SW 1271 (cell line): Measurements from ENCODE around the gene CDH5.

ENCODE experiments used
- DNase-seq, 2 experiments: peaks; one replicate each; lab custom pipeline; 2025; lab: John Stamatoyannopoulos, UW

CDH5 gene

GRCh38 chr16:66353055-66353454 is 13.4 kb upstream of the CDH5 start:
- no peak for DNase-seq

GRCh38 chr16:66354034-66354909 is 12.2 kb upstream of the CDH5 start:
- DNase-seq: no peak

GRCh38 chr16:66355526-66355925 is 11.0 kb upstream of the CDH5 start:
- DNase-seq: no peak

- peak; percentile 49 to 76 for DNase-seq
Measured at GRCh38 chr16:66357523-66357928, 9.0 kb upstream of the CDH5 start.

GRCh38 chr16:66358231-66358630 is 8.3 kb upstream of the CDH5 start:
- no peak for DNase-seq

GRCh38 chr16:66359012-66359411 is 7.5 kb upstream of the CDH5 start:
- DNase-seq: no peak

DNA sequence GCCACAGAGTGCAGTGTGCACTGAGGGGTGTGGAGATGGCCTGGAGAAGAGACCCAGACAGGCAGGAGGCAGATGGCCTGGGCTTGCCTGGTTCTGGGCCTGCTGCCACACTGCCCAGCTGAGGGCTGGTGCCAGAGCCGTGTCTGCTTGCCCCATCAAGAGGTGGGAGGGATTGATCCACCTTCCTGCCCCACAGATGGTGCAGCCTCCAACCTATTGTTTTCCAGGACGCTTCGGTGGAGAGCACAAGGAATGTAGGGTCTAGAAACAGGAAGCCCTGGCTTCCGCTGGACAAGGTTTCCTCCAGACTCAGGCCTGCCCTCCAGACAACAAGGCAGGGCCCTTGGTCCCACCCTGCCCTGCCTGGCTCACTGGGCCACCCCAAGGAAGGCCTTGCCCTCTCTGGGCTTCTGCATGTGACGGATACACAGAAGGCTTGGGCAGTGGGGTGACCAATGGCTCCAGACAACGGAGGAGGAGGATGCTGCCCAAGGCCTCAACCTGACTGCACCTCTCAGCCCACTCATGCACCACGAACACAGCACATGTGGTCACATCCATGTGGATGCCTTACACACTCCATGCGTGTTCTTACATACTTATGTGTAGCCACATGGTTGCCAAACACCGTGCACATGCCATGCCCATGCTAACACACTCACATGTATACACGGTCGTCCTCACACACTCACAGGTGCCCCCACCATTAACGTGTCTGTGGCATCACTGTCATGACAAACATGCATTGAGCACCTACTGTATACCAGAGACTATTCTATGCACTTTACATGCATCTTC is 6.5 kb upstream of the CDH5 start:
- DNase-seq: no peak

DNA sequence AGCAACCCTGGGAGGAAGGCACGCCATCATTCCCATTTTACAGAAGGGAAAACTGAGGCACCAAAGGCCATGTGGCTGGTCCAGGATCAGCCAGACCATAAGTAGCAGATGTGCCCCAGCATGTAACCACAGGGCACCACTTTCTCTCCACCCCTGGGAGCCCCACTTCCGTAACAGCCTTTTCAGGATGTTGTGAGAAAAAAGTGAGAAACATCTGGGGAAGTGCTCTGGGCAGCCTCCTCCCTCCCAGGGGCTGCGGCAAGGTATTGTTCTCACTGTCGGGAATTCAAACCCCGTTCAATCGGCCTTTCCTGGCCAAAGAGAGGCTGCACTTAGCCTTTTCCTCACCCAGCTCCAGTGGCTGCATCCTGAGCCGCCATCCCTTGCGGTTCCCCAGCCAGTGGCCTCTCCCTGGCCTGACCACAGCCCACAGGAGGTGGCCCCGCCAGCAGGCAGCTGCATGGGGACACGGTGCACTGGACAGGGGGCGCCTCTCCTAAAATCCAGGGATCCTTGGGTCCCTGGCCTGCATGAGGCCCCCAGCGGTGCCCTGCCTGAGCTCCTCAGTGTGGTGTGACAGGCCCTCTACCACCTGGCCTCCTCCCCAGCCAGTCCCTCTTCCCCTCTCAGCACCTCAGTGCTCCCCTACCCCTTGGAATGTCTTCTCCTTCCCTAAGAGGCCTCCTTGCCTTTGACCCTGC is 5.7 kb upstream of the CDH5 start:
- DNase-seq: no peak

DNA sequence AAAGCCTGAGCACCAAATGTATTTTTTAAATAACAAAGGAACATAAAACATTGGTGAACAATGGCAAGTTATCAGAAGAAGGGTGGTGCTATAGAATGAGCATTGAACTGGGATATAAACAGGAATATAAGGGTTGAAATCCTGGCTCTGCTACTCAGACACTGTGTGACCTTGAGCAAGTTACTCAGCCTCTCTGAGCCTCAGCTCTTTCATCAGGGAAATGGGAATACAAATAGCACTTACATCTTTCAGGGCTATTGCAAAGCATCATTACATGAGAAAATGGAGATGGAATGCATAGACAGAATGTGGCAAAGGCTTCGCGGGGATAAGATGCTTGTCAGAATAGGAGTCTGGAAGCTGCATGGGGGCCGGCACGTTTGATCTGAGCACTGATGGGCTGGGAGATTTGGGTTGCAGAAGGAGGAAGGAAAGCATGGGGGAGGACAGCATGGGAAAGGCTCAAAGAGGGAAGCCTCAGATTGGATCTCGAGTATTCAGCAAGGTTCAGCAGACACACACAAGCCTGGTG is 4.8 kb upstream of the CDH5 start:
- no peak for DNase-seq

- DNase-seq: no peak
Measured at GRCh38 chr16:66363211-66363777, 3.2 kb upstream of the CDH5 start.

- no peak for DNase-seq
Measured at GRCh38 chr16:66364117-66364958, 2.2 kb upstream of the CDH5 start.

GRCh38 chr16:66364959-66365306 is 1.6 kb upstream of the CDH5 start:
- no peak for DNase-seq

DNA sequence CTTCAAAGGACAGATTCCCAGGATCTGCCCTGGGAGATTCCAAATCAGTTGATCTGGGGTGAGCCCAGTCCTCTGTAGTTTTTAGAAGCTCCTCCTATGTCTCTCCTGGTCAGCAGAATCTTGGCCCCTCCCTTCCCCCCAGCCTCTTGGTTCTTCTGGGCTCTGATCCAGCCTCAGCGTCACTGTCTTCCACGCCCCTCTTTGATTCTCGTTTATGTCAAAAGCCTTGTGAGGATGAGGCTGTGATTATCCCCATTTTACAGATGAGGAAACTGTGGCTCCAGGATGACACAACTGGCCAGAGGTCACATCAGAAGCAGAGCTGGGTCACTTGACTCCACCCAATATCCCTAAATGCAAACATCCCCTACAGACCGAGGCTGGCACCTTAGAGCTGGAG is 840 bp upstream of the CDH5 start:
- no peak for DNase-seq

GRCh38 chr16:66367968-66368891 is 1.7 kb downstream of the CDH5 start:
- DNase-seq: no peak

DNA sequence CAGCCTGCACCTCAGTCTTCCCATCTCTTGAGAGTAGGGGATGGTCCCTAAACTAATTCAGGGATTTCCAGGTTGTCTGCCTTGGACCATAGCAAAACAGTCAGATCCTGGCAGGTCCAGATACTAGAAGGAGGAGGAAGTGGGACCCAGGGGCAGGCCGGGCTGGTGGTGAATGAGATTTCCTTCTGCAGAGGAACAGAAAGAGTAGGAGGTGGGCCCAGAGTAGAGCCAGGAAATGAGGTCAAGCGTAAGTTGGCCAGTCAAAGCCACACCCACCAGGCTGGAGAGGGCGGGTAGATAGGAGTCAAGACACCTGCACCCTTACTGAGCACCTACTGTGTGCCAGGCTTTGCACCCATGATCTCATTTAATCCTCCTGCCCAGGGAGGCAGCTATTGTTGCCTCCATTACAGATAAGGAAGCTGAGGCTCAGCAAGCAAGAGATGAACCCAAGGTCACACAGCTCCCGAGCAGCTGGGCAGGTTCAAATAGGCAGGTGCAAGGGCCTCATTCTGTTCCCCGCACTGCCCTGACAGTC is 2.6 kb downstream of the CDH5 start:
- no peak for DNase-seq

DNA sequence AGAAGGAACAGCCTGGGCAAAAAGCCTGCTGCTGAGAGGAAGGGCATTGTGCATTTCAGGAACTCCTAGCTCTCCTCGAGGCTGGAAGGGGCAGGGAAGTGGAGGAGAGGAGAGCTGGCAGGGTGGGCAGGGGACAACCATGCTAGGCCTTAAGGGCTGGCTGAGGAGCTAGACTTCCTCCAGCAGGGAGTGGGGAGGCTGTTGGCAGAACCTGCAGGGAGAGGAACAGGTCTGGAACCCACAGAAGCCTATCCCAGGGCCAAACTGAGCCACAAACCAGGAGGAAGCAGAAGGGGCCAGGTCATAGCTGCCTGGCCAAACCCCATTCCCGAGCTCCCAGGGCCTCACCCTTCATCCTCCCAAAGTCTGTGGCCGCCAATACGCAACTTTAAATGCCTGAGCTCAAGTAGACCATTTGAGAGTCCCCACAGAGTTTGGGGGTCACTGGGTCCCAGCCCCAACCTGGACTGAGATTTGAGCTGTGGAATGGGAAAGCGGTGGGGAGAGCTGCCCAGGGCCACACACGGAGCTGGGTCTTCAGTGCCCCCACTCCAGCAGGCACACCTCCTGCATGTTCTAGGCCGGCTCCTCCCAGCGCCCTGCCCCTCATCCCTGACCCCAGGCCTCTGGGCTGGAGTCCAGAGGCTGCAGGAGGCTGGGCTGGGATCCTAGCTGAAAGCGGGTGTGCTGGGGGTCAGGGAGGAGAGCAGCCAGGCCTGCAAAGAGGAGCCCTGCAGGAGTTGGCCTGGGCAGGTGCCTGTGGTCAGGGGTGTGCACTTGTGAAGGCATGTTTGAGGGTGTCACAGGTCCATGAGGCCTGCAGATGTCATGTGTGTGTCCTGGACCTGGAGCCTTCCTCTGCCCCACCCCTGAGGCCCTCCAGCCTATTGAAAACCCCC is 4.5 kb downstream of the CDH5 start:
- DNase-seq: no peak

DNA sequence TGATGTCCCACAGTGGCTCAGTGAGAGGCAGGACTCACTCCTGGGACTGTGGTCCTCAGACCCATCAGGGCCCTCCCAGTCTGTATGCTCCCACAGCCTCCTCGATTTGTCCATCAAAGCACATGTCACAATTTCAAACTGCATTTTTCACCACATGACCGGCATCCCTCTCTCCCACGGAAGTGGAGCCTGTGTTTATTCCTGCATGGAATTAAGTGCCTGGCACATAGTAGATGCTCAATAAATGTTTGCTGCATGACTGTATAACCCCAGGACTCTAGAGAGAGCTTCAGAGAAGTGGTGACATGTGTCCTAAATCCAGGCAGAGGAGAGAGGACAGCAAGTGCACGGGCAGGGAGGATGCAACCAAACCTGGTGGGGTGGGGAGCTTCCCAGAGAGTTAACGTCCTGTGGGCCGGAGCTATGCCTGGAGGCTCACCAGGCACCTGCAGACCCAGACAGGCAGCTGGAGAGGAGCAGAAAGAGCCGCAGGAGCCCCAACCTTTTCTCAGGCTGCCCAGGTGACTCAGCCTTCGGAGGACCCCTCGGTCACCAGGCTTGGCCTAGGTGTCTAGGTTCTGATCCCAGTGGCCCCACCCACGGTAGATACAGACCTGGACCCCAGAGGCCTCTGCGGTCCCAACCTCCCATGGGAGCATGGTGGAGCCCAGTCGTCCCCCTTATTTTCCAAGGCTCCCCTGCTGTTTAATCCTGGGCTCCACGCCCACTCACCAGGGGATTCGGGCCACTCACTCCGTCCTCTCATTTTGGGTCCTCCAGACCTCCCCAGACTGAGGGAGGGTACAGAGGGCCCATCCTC is 5.8 kb downstream of the CDH5 start:
- no peak for DNase-seq

GRCh38 chr16:66372898-66373155 is 6.3 kb downstream of the CDH5 start:
- DNase-seq: no peak
